Measurements from ENCODE around the gene AP2B1. TPM values are rescaled to one million over a fixed set of nuclear protein-coding genes. Genes with fewer than 3 reads are reported as not detected.

The AP2B1 gene
- polyA plus RNA-seq, 3 donors, result 124 to 141 (median 126) TPM

DNA sequence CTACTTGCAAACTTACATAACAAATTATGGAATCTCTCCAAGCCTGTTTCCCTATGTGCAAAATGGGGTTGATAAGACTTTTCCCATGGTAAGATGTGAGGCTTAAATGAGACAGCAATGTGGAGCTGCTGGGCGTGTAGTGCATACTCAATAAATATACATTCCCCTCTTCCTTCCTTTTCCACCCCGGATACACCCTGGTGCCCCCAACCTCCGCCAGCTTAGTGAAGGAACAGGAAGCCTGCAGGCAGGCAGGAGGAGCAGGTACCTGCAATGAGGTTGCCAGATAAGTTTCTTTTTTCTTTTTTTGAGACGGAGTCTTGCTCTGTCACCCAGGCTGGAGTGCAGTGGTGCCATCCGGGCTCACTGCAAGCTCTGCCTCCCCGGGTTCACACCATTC, 188.5 kb downstream of the AP2B1 start:
- DNase-seq (ENCODE audit: extremely low read depth in 1 of 11, low read depth in 9 of 11, low spot score in 4 of 11), result no peak

Other genes with a start within 250 kb of the AP2B1 start
- gene SLFN11, start 213.7 kb upstream of the AP2B1 start, polyA plus RNA-seq (ENCODE audit: insufficient read length in 3 of 3), result 10 to 100 TPM; 10.1 to 19.2 (median 11.8) TPM
- gene SLFN12, start 154.8 kb upstream of the AP2B1 start, polyA plus RNA-seq (ENCODE audit: insufficient read length in 3 of 3), result 10 to 100 TPM; 13.7 to 20.2 (median 15.7) TPM
- gene SLFN13, start 138.6 kb upstream of the AP2B1 start, polyA plus RNA-seq (ENCODE audit: insufficient read length in 3 of 3), result 10 to 100 TPM; 18.1 to 44.0 (median 24.4) TPM
- under 1 TPM; 0.13 to 0.33 (median 0.16) TPM for gene SLFN12L, start 49.6 kb upstream of the AP2B1 start, polyA plus RNA-seq (ENCODE audit: insufficient read length in 3 of 3)
- under 1 TPM; 0.18 to 0.23 (median 0.19) TPM for gene SLFN14, start 26.5 kb upstream of the AP2B1 start, polyA plus RNA-seq (ENCODE audit: insufficient read length in 3 of 3)
- gene PEX12, start 8.8 kb upstream of the AP2B1 start, polyA plus RNA-seq (ENCODE audit: insufficient read length in 3 of 3), result 10 to 100 TPM; 10.1 to 11.4 (median 10.6) TPM
- gene RASL10B, start 144.3 kb downstream of the AP2B1 start, polyA plus RNA-seq (ENCODE audit: insufficient read length in 3 of 3), result 10 to 100 TPM; 11.0 to 18.4 (median 11.7) TPM
- under 1 TPM; 0.06 to 0.08 (median 0.08) TPM for gene GAS2L2, start 165.9 kb downstream of the AP2B1 start, polyA plus RNA-seq (ENCODE audit: insufficient read length in 3 of 3)
- gene C17orf50, start 173.6 kb downstream of the AP2B1 start, polyA plus RNA-seq (ENCODE audit: insufficient read length in 3 of 3), result under 1 TPM in 2 of 3 donors, not detected in 1; 0.25 to 0.26 TPM
- gene MMP28, start 208.3 kb downstream of the AP2B1 start, polyA plus RNA-seq (ENCODE audit: insufficient read length in 3 of 3), result 1 to 10 TPM; 1.3 to 2.4 (median 2.1) TPM
- 100 to 1,000 TPM; 232 to 250 (median 245) TPM for gene TAF15, start 222.2 kb downstream of the AP2B1 start, polyA plus RNA-seq (ENCODE audit: insufficient read length in 3 of 3)